Measurements from ENCODE around the gene ZNF674.
"Not testable (repeated sequence)": the region's sequence is repeated elsewhere in the genome, so short reads cannot be mapped to it uniquely, and the experiment has no call there.

ZNF674 gene

GRCh38 chrX:46567388-46567787, 22.2 kb upstream of the ZNF674 start:
- DNase-seq: no peak

DNA sequence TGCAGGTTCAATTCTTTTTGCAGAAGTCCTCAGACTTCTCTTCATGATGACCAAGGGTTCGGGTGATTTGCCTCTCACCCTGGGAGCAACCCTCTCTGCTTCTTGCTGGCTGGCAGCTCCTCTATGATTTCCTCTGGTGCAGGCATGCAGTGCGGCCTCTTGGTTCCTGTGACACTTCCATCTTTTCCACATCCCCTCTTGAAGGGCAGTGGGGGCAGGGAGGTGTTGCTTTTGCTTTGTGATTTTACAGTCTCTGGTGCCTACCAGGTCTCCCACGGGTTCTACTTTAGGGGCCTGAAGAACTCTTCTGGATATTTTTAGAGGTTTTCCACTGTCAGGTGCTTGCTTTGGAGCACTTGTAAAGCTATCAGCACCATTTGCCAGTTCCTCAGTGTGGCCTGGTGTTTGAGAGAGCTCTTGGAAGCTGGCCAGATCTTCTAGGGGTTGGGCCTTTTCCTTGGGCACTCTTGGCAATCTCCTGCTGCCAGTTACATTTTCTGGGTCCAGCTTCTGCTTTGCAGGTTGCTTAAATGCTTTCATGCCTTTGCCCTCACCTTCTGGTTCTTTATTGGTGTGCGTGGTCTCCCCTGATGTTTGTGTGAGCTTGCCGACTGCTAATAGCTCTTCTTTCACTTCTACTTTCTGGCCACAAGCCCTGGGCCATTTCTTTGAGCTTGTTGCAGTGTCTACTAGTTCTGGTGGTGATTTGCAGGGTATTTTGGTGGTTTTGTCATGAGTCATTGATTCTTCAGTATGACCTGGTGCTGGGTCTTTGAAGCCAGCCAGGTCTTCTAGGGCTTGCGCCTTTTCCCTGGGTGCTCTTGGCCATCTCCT, 16.8 kb upstream of the ZNF674 start:
- no peak for DNase-seq

GRCh38 chrX:46559062-46559461, 13.8 kb upstream of the ZNF674 start:
- DNase-seq: no peak

GRCh38 chrX:46554942-46555341, 9.7 kb upstream of the ZNF674 start:
- no peak for DNase-seq

DNA sequence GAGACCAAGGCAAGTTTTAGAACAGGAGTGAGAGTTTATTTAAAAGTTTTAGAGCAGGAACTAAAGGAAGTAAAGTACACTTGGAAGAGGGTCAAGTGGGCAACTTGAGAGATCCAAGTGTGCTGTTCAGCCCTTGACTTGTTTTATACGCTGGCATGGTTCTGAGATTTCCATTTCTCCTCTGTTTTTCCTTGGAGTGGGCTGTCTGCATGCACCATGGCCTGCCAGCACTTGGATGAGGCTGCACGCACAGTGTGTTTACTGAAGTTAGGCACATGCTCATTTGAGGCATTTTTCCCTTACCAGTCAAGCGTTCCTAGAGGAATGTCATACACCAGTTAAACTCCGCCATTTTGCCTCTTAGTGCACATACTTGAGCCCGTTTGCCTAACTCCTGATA, 8.7 kb upstream of the ZNF674 start:
- no peak for DNase-seq

DNA sequence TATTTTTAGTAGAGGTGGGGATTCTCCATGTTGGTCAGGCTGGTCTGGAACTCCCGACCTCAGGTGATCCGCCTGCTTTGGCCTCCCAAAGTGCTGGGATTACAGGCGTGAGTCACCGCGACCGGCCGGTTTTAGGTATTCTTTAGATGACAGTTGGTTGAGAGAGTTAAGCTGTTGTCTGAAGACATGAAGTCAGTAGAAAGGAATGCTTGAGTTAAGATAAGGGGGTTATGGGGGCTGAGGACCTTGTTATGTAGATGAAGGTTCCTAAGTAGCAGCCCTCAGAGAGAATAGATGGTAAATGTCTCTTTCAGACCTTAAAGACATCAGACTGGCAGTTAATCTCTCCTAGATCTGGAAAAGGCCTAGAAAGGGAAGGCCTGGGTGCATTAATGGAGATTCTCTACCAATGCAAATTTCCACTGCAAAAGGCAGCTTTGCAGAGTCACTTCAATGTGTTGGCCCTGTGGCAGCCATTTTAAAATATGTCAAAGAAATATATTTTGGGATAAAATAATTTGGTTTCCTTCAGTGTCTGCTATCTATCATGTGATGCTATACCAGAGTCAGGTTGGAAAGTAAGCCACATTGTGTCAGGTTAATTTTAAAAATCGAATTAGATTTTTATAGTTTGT, 6.4 kb upstream of the ZNF674 start:
- DNase-seq: no peak

DNA sequence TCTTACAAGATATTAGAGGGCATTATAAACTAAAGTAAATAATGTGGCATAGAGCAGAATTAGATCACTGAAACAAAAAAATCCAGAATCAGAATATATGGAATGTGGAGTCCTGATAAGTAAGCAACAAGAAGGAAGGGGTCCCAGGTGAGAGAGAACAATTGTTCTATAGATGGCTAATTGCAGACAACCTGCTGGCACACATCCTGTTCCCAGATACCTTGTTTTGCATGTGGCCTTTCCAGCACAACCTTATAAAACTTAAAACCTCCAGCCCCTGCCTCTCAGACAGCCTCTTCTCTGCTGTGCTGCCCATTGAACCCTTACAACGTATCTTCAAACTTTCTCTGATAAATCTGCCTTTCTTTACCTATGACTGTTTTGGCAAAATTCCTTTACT, 4.7 kb upstream of the ZNF674 start:
- no peak for DNase-seq

DNA sequence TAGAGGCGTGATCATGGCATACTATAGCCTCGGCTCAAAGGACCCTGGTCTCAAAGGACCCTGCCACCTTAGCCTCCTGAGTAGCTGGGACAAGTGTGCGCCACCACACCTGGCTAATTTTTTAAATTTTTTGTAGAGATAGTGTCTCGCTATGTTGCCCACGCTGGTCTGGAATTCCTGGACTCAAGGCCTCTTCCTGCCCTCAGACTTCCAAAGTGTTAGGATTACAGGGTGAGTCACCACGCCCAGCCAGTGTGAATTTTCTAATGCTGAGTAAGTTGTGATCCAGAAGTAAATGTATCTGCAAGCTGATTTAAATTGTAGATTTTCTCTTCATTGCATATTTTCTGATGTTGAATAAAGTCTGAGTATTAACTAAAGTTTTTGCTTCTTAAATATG, 2.6 kb upstream of the ZNF674 start:
- DNase-seq: no peak

GRCh38 chrX:46544527-46544926, 694 bp downstream of the ZNF674 start:
- DNase-seq: not testable (repeated sequence)

GRCh38 chrX:46543441-46543840, 1.8 kb downstream of the ZNF674 start:
- DNase-seq: no peak

GRCh38 chrX:46531442-46531841, 13.8 kb downstream of the ZNF674 start:
- no peak for DNase-seq

DNA sequence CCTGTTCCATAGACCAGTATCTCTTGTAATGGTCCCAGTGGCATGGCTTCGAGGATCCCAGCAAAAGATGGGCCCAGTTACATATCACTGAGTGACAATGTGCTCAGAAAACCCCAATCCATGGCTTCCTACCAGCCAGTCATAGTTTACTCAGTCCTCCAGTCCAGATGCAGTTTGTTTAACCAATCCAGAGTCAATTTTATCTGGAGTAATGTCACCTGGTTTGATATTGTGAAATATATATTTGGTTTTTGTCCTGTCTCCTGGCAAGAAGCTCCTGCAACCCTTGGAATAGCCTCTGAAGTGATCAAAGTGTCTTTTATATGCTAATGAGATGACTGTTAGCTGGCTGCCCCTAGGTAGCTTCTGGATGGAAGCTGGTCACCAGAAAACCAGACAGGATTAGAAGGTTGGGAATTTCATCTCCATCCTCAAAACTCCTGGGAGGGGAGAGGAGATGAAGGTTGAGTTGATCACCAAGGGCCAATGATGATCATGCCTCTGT, 14.8 kb downstream of the ZNF674 start:
- DNase-seq: not testable (repeated sequence)

GRCh38 chrX:46529740-46530403, 15.3 kb downstream of the ZNF674 start:
- DNase-seq: not testable (repeated sequence)

- DNase-seq: not testable (repeated sequence)
These were observed 16.6 kb downstream of the ZNF674 start for GRCh38 chrX:46528640-46529039.

- no peak for DNase-seq
These were observed 39.1 kb downstream of the ZNF674 start for GRCh38 chrX:46506076-46506475.

DNA sequence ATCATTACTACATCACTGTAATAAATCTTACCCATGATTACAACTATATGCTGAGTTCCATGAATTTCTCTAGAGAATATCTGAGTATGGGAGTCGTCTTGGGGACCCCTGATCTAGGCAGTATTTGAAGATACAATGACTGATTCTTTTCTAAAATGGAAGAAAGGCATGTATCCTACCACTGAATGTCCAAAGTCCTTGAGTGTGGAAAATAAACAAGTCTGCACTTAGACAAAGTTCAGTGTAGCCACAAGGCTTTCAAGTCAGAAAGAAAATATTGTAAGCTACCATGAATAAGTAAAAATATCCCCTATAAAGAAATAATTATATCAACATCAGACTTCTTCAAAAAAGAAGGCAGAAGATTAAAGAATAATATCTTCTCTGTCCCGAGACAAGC, 42.4 kb downstream of the ZNF674 start:
- no peak for DNase-seq

- DNase-seq: no peak
These were observed 45.2 kb downstream of the ZNF674 start for GRCh38 chrX:46500054-46500453.

- DNase-seq: no peak
These were observed 56.5 kb downstream of the ZNF674 start for GRCh38 chrX:46488712-46489111.

- no peak for DNase-seq
These were observed 59.3 kb downstream of the ZNF674 start for GRCh38 chrX:46485897-46486296.

GRCh38 chrX:46478634-46479033, 66.6 kb downstream of the ZNF674 start:
- not testable (repeated sequence) for DNase-seq

- DNase-seq: no peak
These were observed 67.8 kb downstream of the ZNF674 start for GRCh38 chrX:46477435-46477834.

DNA sequence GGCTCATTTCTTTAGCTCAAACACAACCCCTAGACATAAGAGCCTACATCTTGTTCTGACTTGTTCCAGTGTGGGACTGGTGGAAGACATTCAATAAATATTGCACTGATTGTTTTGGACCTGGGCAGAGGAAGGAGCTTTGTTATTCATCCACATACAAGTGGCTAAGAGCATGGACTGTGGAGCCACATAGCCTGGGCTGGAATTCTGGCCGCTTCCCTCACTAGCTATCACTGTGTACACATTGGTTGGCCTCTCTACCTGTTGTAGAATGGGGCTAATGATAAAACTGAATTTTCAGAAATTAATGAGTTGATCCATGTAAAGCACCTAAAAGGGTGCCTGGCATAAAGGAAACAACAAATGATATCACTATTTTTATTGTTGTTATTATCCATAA, 80.0 kb downstream of the ZNF674 start:
- no peak for DNase-seq

DNA sequence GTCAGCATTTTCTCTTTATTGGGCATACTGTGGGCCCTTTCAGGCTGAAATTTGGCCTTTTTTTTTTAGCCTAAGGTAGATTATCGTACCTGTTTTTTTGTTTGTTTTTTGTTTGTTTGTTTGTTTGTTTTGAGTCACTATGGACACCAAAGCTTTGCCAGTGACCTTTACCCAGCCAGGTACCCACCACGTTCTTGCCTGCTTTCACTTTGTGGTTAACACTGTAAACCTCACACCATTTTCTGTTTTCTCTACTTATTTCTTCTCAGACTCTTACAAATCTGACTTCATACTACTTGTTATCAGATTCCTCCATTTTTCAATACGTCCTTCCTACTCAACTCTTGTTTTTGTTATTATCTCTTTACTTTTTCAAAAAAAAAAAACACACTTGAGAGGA, 81.5 kb downstream of the ZNF674 start:
- DNase-seq: no peak

DNA sequence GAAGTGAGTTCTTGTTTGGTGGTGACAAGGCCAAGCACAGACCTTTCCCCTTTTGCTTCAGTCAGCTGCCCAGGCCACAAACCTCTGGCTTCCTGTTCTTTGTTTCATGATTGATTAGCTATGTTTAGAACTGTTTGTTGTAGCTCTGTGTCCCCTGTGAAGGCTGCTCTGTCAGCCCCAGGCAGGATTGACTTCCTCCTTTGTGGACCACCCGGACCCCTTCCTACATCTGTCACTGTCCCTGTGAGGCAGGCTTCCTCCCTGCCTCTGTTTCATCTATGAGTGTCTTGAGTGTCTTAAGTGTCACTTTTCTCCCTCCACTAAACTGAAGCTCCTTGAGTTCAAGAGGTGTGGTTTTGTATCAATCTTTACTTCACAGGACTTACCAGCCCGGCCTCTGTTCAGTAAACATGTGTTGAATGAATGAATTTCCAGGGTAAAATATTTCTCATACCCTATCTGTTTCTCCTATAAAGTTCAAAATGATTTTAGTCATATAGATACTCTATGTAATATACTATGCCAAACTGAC, 83.5 kb downstream of the ZNF674 start:
- DNase-seq: no peak

All from NCI-H524 treated with DMSO at 0.1 percent for 48 hours (cell line).